Fibroblast of pulmonary artery (primary cell): Measurements from ENCODE around the gene CNIH3.
A peak's percentile ranks its signal among the peaks of the same experiment; 100 is the strongest.

Experiments used
- DNase-seq: peaks from one replicate; pipeline ENCODE4 v3.0.0-alpha.2; 2010; ENCODE audit warnings: low read depth
- H3K4me3 ChIP-seq: replicated peaks from 2 replicates; pipeline ENCODE4 v1.5.1; 2011; ENCODE audit warnings: low read depth, mild to moderate bottlenecking, control low read depth, low read length, moderate library complexity
- TF ChIP-seq, protein P1 (sequence below): IDR thresholded peaks from 2 replicates; pipeline ENCODE4 v1.5.1; 2011; ENCODE audit warnings: mild to moderate bottlenecking, control low read depth, low read length, inconsistent platforms; ENCODE audit errors: missing control alignments

Gene CNIH3

DNA sequence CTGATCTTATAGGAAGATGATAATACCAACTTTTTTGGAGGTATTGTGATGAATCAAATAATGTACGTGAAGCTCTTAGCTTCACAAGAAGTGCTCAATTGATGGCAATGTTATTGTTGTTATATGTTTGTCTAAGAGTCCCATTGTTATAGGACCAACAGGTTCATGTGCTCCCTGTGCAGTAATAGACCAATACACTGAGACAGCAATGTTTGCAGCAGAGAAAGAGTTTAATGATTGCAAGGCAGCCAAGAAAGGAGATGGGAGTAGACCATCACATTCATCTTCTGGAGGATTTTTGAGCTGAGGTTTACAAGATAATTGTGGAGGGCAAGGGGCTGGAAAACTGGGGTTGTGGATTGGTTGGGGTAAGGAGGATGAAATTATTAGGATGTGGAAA is 143.0 kb downstream of the CNIH3 start:
- H3K4me3 ChIP-seq: no peak overlapping the region
- TF ChIP-seq, protein P1, sequence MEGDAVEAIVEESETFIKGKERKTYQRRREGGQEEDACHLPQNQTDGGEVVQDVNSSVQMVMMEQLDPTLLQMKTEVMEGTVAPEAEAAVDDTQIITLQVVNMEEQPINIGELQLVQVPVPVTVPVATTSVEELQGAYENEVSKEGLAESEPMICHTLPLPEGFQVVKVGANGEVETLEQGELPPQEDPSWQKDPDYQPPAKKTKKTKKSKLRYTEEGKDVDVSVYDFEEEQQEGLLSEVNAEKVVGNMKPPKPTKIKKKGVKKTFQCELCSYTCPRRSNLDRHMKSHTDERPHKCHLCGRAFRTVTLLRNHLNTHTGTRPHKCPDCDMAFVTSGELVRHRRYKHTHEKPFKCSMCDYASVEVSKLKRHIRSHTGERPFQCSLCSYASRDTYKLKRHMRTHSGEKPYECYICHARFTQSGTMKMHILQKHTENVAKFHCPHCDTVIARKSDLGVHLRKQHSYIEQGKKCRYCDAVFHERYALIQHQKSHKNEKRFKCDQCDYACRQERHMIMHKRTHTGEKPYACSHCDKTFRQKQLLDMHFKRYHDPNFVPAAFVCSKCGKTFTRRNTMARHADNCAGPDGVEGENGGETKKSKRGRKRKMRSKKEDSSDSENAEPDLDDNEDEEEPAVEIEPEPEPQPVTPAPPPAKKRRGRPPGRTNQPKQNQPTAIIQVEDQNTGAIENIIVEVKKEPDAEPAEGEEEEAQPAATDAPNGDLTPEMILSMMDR: no peak
- DNase-seq: no peak

- DNase-seq: no peak
- H3K4me3 ChIP-seq: no peak overlapping the region
- TF ChIP-seq, protein P1: no peak
Observed at GRCh38 chr1:224759681-224760091, 143.6 kb downstream of the CNIH3 start.

- TF ChIP-seq, protein P1: no peak
- H3K4me3 ChIP-seq: no peak overlapping the region
- no peak for DNase-seq
Observed at GRCh38 chr1:224760163-224760562, 144.0 kb downstream of the CNIH3 start.

GRCh38 chr1:224761245-224761644 is 145.1 kb downstream of the CNIH3 start:
- no peak for DNase-seq
- TF ChIP-seq, protein P1: no peak
- H3K4me3 ChIP-seq: no peak overlapping the region

GRCh38 chr1:224762046-224762445 is 145.9 kb downstream of the CNIH3 start:
- TF ChIP-seq, protein P1: no peak
- no peak overlapping the region for H3K4me3 ChIP-seq
- DNase-seq: peak; percentile 18

DNA sequence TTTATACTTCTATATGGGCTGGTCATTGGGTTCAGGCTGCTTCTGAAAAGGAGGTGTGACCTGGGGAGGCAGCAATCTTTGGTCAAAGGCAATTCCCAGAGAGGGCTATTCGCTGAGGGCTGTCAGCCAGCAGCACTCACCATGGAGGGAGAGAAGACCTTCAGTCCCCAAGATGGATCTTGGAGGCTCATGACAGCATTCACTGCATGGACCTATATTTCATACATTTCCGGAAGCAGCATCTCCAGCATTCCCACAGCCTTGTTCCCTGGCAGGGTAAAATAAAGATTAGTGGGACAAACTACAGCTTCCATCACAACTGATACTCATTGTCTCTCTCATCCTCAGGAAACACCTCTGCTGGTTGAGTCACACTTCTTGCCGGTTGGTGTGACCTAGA is 146.6 kb downstream of the CNIH3 start:
- H3K4me3 ChIP-seq: no peak overlapping the region
- TF ChIP-seq, protein P1: no peak

GRCh38 chr1:224763126-224763775 is 147.1 kb downstream of the CNIH3 start:
- DNase-seq: no peak
- TF ChIP-seq, protein P1: no peak
- H3K4me3 ChIP-seq: no peak overlapping the region

More for the DNA sequence above, 146.6 kb downstream of the CNIH3 start:
- DNase-seq: no peak
